ENCODE measurements around the gene KCNIP4. TPM values are rescaled to one million over a fixed set of nuclear protein-coding genes. Genes with fewer than 3 reads are reported as not detected.

KCNIP4 gene
- total and polyA plus RNA-seq, 2 experiments from 2014 or later, result 0.14 to 0.63 TPM

DNA sequence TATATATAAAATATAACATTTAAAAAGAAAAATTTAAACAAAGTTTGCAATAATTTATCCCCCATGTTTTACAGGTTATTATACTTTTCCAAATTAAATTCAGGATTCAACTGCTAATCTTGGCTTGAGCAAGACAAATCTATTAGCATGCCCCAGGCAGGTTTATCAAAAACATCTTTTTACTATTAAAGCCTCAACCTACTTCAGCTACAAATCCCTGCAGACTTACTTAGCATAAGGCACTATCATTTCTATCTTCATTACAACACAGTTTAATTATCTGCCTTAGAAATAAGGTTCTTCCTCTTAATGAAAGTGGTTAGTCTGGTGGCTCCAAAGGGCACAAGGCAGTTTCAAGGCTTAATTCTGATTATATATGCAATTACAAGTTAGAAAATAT is 770.7 kb downstream of the KCNIP4 start (continued):
- TF ChIP-seq, protein P1, sequence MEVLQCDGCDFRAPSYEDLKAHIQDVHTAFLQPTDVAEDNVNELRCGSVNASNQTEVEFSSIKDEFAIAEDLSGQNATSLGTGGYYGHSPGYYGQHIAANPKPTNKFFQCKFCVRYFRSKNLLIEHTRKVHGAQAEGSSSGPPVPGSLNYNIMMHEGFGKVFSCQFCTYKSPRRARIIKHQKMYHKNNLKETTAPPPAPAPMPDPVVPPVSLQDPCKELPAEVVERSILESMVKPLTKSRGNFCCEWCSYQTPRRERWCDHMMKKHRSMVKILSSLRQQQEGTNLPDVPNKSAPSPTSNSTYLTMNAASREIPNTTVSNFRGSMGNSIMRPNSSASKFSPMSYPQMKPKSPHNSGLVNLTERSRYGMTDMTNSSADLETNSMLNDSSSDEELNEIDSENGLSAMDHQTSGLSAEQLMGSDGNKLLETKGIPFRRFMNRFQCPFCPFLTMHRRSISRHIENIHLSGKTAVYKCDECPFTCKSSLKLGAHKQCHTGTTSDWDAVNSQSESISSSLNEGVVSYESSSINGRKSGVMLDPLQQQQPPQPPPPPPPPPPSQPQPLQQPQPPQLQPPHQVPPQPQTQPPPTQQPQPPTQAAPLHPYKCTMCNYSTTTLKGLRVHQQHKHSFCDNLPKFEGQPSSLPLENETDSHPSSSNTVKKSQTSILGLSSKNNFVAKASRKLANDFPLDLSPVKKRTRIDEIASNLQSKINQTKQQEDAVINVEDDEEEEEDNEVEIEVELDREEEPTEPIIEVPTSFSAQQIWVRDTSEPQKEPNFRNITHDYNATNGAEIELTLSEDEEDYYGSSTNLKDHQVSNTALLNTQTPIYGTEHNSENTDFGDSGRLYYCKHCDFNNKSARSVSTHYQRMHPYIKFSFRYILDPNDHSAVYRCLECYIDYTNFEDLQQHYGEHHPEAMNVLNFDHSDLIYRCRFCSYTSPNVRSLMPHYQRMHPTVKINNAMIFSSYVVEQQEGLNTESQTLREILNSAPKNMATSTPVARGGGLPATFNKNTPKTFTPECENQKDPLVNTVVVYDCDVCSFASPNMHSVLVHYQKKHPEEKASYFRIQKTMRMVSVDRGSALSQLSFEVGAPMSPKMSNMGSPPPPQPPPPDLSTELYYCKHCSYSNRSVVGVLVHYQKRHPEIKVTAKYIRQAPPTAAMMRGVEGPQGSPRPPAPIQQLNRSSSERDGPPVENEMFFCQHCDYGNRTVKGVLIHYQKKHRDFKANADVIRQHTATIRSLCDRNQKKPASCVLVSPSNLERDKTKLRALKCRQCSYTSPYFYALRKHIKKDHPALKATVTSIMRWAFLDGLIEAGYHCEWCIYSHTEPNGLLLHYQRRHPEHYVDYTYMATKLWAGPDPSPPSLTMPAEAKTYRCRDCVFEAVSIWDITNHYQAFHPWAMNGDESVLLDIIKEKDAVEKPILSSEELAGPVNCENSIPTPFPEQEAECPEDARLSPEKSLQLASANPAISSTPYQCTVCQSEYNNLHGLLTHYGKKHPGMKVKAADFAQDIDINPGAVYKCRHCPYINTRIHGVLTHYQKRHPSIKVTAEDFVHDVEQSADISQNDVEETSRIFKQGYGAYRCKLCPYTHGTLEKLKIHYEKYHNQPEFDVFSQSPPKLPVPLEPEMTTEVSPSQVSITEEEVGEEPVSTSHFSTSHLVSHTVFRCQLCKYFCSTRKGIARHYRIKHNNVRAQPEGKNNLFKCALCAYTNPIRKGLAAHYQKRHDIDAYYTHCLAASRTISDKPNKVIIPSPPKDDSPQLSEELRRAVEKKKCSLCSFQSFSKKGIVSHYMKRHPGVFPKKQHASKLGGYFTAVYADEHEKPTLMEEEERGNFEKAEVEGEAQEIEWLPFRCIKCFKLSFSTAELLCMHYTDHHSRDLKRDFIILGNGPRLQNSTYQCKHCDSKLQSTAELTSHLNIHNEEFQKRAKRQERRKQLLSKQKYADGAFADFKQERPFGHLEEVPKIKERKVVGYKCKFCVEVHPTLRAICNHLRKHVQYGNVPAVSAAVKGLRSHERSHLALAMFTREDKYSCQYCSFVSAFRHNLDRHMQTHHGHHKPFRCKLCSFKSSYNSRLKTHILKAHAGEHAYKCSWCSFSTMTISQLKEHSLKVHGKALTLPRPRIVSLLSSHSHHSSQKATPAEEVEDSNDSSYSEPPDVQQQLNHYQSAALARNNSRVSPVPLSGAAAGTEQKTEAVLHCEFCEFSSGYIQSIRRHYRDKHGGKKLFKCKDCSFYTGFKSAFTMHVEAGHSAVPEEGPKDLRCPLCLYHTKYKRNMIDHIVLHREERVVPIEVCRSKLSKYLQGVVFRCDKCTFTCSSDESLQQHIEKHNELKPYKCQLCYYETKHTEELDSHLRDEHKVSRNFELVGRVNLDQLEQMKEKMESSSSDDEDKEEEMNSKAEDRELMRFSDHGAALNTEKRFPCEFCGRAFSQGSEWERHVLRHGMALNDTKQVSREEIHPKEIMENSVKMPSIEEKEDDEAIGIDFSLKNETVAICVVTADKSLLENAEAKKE (CRISPR knock-in tag; IDR thresholded peaks at IDR 0.05), result no peak
- TF ChIP-seq EZH2phosphoT487 (IDR thresholded peaks at IDR 0.05; ENCODE audit: unreplicated experiment), result no peak
- TF ChIP-seq NANOG (IDR thresholded peaks at IDR 0.05; ENCODE audit: borderline replicate concordance), result no peak
- no peak for TF ChIP-seq STAT1 (IDR thresholded peaks at IDR 0.05; ENCODE audit: unreplicated experiment)

- Histone ChIP-seq H4K20me1 (replicated peaks; ENCODE audit: insufficient read depth) (no peaks in the 10 kb centered on the region), H3K4me3 (no peak overlapping the region), H2AFZ (no peak overlapping the region), H3F3A (replicated peaks; ENCODE audit: low read depth) (no peaks in the 10 kb centered on the region), H3K27me3 (ENCODE audit: insufficient read depth) (no peaks in the 10 kb centered on the region), H3K4me2 (no peak overlapping the region), H3K79me2 (replicated peaks; ENCODE audit: insufficient read depth) (no peaks in the 10 kb centered on the region), H3K27ac (ENCODE audit: low read depth) (no peak overlapping the region), H3K36me3 (ENCODE audit: insufficient read depth) (no peaks in the 10 kb centered on the region), H3K9me2 (ENCODE audit: insufficient read depth) (no peaks in the 10 kb centered on the region), H3K4me1 (ENCODE audit: insufficient read depth) (no peaks in the 10 kb centered on the region)
- Mint-ChIP-seq H3K27me3 (ENCODE audit: insufficient read depth, low read depth, poor library complexity) (no peaks in the 10 kb centered on the region), H3K27ac (no peak overlapping the region), H3K4me1 (no peaks in the 10 kb centered on the region), H3K4me3 (no peak overlapping the region), H3K36me3 (ENCODE audit: low read depth) (no peaks in the 10 kb centered on the region), H3K9me3 (no peaks in the 10 kb centered on the region)
- ATAC-seq, result no peak
- no peak for DNase-seq (ENCODE audit: low spot score)
- TF ChIP-seq, protein P2, sequence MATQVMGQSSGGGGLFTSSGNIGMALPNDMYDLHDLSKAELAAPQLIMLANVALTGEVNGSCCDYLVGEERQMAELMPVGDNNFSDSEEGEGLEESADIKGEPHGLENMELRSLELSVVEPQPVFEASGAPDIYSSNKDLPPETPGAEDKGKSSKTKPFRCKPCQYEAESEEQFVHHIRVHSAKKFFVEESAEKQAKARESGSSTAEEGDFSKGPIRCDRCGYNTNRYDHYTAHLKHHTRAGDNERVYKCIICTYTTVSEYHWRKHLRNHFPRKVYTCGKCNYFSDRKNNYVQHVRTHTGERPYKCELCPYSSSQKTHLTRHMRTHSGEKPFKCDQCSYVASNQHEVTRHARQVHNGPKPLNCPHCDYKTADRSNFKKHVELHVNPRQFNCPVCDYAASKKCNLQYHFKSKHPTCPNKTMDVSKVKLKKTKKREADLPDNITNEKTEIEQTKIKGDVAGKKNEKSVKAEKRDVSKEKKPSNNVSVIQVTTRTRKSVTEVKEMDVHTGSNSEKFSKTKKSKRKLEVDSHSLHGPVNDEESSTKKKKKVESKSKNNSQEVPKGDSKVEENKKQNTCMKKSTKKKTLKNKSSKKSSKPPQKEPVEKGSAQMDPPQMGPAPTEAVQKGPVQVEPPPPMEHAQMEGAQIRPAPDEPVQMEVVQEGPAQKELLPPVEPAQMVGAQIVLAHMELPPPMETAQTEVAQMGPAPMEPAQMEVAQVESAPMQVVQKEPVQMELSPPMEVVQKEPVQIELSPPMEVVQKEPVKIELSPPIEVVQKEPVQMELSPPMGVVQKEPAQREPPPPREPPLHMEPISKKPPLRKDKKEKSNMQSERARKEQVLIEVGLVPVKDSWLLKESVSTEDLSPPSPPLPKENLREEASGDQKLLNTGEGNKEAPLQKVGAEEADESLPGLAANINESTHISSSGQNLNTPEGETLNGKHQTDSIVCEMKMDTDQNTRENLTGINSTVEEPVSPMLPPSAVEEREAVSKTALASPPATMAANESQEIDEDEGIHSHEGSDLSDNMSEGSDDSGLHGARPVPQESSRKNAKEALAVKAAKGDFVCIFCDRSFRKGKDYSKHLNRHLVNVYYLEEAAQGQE (IDR thresholded peaks at IDR 0.05; ENCODE audit: unreplicated experiment), result no peak
- TF ChIP-seq, protein P1 (CRISPR knock-in tag; IDR thresholded peaks at IDR 0.05), result no peak
- TF ChIP-seq ZNF114 (CRISPR knock-in tag; IDR thresholded peaks at IDR 0.05) (no peak), JUNB (IDR thresholded peaks at IDR 0.05; ENCODE audit: unreplicated experiment) (no peak)
Measured at GRCh38 chr4:21177092-21177491, 771.5 kb downstream of the KCNIP4 start.
